Brain microvascular endothelial cell (primary cell): Measurements from ENCODE around the gene ADD1.

ENCODE experiments used
- DNase-seq: peaks from one replicate; pipeline ENCODE4 v3.0.0-alpha.2; 2020
- H3K27ac ChIP-seq: fragments of 250-450 bp; sonication (Bioruptor Pico); 2 replicates; pipeline ENCODE4 v1.5.1; 2020; ENCODE audit warnings: mild to moderate bottlenecking, moderate library complexity
- H3K27me3 ChIP-seq: fragments of 250-450 bp; sonication (Bioruptor Pico); replicated peaks from 2 replicates; pipeline ENCODE4 v1.5.1; 2020; ENCODE audit warnings: mild to moderate bottlenecking
- H3K36me3 ChIP-seq: fragments of 250-450 bp; sonication (Bioruptor Pico); replicated peaks from 2 replicates; pipeline ENCODE4 v1.5.1; 2020; ENCODE audit warnings: mild to moderate bottlenecking
- H3K4me3 ChIP-seq: 2 replicates; pipeline ENCODE4 v1.5.1; 2011; ENCODE audit warnings: low read depth, mild to moderate bottlenecking, control low read depth, low read length, moderate library complexity
- CTCF ChIP-seq: IDR thresholded peaks from 2 replicates; pipeline ENCODE4 v1.5.1; 2011; ENCODE audit warnings: low read depth, mild to moderate bottlenecking, moderate library complexity, low read length, control low read depth, inconsistent platforms; ENCODE audit errors: missing control alignments
- in situ Hi-C: cut with HindIII; loops from 2 replicates; pipeline ENCODE4 v1.10.0; 2017; ENCODE audit warnings: low sequenced_read_pairs, low pct_ligation_motif_present

The ADD1 gene

GRCh38 chr4:2859514-2859913, 15.9 kb downstream of the ADD1 start:
- Histone ChIP-seq H3K36me3 (peaks cover 4% of the 10 kb centered on the region), H3K27ac (no peak overlapping the region), H3K27me3 (no peaks in the 10 kb centered on the region), H3K4me3 (no peak overlapping the region)
- no peak for DNase-seq
- in situ Hi-C loops, result no loop called here
- no peak for TF ChIP-seq CTCF

- H3K27ac ChIP-seq, result peak overlapping the region; percentile 41
- H3K27me3 ChIP-seq, result no peaks in the 10 kb centered on the region
- H3K36me3 ChIP-seq, result no peaks in the 10 kb centered on the region
- TF ChIP-seq CTCF, result no peak
- peak; percentile 26 for DNase-seq
- no peak overlapping the region for H3K4me3 ChIP-seq
- in situ Hi-C loops, result no loop called here
Measured at GRCh38 chr4:2860391-2861348, 17.0 kb downstream of the ADD1 start.

GRCh38 chr4:2861631-2862436, 18.2 kb downstream of the ADD1 start:
- H3K36me3 ChIP-seq, result no peaks in the 10 kb centered on the region
- no peak for TF ChIP-seq CTCF
- in situ Hi-C loops, result no loop called here
- peak overlapping the region; percentile 41 for H3K27ac ChIP-seq
- H3K4me3 ChIP-seq, result no peak overlapping the region
- DNase-seq, result no peak
- H3K27me3 ChIP-seq, result no peaks in the 10 kb centered on the region

- no peaks in the 10 kb centered on the region for H3K27me3 ChIP-seq
- no peaks in the 10 kb centered on the region for H3K36me3 ChIP-seq
- peak; percentile 23 for DNase-seq
- in situ Hi-C loops, result no loop called here
- no peak overlapping the region for H3K4me3 ChIP-seq
- TF ChIP-seq CTCF, result no peak
- H3K27ac ChIP-seq, result no peak overlapping the region
Measured at GRCh38 chr4:2862528-2862927, 18.9 kb downstream of the ADD1 start.

GRCh38 chr4:2863649-2864048, 20.0 kb downstream of the ADD1 start:
- no peaks in the 10 kb centered on the region for H3K36me3 ChIP-seq
- in situ Hi-C loops, result no loop called here
- H3K4me3 ChIP-seq, result no peak overlapping the region
- DNase-seq, result no peak
- no peak overlapping the region for H3K27ac ChIP-seq
- TF ChIP-seq CTCF, result no peak
- H3K27me3 ChIP-seq, result no peaks in the 10 kb centered on the region
